Measurements from ENCODE around the gene LSM12. TPM values are rescaled to one million over a fixed set of nuclear protein-coding genes. Genes with fewer than 3 reads are reported as not detected.

LSM12 gene
- total RNA-seq, 1 experiment from 2014 or later = 52.5 TPM

DNA sequence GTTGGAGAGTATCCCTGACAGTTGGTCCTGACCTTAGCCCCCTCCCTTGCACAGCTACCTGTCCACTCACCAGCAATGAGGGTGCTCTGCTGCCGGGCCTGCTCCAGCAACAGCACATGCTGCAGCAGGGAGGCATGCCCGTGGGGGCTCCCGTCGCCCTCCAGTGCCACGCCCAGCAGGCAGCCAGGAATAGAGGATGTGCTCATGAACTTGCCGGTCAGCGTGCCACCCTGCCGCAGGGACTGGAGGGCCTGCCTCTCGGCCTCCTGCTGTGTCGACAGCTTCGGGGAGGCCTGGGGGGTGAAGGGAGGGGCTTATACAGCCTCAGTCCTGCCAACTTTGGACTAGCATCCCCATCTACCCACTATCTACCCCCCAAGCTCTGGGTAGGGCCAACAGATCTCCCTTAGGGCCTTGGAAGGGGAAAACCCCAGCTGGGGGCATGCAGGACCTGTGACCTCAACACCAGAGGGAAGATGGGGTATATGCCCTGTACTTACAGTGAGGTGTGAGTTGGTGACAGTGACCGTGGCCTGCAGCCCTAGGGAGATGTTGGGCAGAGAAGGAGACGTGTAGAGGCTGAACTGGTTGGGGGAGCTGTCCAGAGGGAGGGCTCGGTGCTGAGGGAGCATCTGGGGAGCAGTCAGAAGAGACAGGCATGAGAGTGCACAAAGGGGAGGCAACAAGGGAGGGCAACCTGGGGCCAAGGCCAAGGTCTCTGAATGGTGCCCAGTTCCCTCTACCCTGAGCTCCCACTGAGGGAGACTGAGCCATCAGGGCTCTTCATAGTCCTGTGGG, 24.9 kb upstream of the LSM12 start:
- BruUV-seq (replicated peaks) = no TSS peak
- DNase-seq (ENCODE audit: low spot score) = no peak
- Histone ChIP-seq H3K9me3 (ENCODE audit: low read depth, low read length, poor library complexity, severe bottlenecking) (no peaks in the 10 kb centered on the region), H3K4me1 (ENCODE audit: insufficient read depth, low read length, poor library complexity, severe bottlenecking) (peaks cover 36% of the 10 kb centered on the region), H3K27ac (ENCODE audit: low read depth, low read length, poor library complexity, severe bottlenecking) (no peak overlapping the region), H3K4me3 (ENCODE audit: low read depth, low read length, poor library complexity, severe bottlenecking) (no peak overlapping the region), H3K27me3 (replicated peaks; ENCODE audit: insufficient read depth, low read depth, low read length, poor library complexity) (no peaks in the 10 kb centered on the region), H3K36me3 (ENCODE audit: insufficient read depth, low read length, poor library complexity, severe bottlenecking) (peaks cover 3% of the 10 kb centered on the region)
- CTCF ChIA-PET = no interaction called here
- intact Hi-C loops (cut with micrococcal nuclease; ENCODE audit: unreplicated experiment) = no loop called here
- POLR2A ChIA-PET (ENCODE audit: low non-redundant PET) = no interaction called here
- TF ChIP-seq, protein P1, sequence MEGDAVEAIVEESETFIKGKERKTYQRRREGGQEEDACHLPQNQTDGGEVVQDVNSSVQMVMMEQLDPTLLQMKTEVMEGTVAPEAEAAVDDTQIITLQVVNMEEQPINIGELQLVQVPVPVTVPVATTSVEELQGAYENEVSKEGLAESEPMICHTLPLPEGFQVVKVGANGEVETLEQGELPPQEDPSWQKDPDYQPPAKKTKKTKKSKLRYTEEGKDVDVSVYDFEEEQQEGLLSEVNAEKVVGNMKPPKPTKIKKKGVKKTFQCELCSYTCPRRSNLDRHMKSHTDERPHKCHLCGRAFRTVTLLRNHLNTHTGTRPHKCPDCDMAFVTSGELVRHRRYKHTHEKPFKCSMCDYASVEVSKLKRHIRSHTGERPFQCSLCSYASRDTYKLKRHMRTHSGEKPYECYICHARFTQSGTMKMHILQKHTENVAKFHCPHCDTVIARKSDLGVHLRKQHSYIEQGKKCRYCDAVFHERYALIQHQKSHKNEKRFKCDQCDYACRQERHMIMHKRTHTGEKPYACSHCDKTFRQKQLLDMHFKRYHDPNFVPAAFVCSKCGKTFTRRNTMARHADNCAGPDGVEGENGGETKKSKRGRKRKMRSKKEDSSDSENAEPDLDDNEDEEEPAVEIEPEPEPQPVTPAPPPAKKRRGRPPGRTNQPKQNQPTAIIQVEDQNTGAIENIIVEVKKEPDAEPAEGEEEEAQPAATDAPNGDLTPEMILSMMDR (conservative IDR thresholded peaks at IDR 0.05; ENCODE audit: low read depth, low read length) = no peak
- TF ChIP-seq EZH2 (IDR thresholded peaks at IDR 0.05; ENCODE audit: borderline replicate concordance, low read depth, low read length, poor library complexity, severe bottlenecking) = no peak

DNA sequence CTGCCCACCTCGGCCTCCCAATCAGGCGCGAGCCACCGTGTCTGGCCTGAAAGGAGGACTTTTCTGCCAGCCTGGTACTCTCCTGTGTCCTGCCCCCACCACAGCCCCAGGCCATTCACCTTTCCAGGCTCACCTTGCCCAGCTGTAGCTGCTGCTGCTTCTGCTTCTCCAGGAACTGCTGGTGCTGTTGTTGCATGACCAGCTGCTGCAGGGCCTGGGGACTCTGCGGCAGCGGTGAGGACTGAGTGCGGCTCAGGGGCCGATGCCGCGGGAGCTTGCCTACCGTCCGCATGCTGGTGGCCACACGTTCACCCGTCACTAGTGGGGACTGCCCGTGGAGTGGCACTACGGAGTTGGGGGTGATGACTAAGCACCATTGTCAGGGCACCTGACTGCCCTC, 21.8 kb upstream of the LSM12 start:
- Histone ChIP-seq H3K36me3 (ENCODE audit: insufficient read depth, low read length, poor library complexity, severe bottlenecking) (peaks cover 6% of the 10 kb centered on the region), H3K27me3 (replicated peaks; ENCODE audit: insufficient read depth, low read depth, low read length, poor library complexity) (no peaks in the 10 kb centered on the region), H3K9me3 (ENCODE audit: low read depth, low read length, poor library complexity, severe bottlenecking) (no peaks in the 10 kb centered on the region), H3K27ac (ENCODE audit: low read depth, low read length, poor library complexity, severe bottlenecking) (no peak overlapping the region), H3K4me1 (ENCODE audit: insufficient read depth, low read length, poor library complexity, severe bottlenecking) (peaks cover 19% of the 10 kb centered on the region), H3K4me3 (ENCODE audit: low read depth, low read length, poor library complexity, severe bottlenecking) (no peak overlapping the region)
- DNase-seq (ENCODE audit: low spot score) = no peak
- POLR2A ChIA-PET (ENCODE audit: low non-redundant PET) = no interaction called here
- TF ChIP-seq, protein P1 (conservative IDR thresholded peaks at IDR 0.05; ENCODE audit: low read depth, low read length) = no peak
- no peak for TF ChIP-seq EZH2 (IDR thresholded peaks at IDR 0.05; ENCODE audit: borderline replicate concordance, low read depth, low read length, poor library complexity, severe bottlenecking)
- CTCF ChIA-PET = no interaction called here
- intact Hi-C loops (cut with micrococcal nuclease; ENCODE audit: unreplicated experiment) = no loop called here
- no TSS peak for BruUV-seq (replicated peaks)

DNA sequence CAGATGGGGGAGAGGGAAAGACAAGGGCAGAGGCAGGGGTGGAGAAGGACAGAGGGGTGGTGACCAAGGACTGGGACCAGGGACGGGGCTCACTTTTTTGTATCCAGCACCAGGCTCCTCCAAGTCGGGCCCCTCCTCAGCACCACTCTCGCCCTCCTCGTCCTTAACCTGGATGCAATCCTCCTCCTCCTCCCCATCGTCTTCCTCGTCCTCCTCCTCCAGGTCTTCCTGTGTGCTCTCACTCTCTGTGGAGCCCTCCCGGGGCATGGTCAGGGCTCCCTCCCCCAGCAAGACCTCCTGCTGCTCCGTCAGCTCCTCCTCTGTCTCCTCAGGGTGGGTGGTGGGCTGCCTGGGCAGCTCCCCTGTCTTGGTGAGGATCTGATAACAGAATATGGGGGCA, 20.8 kb upstream of the LSM12 start:
- intact Hi-C loops (cut with micrococcal nuclease; ENCODE audit: unreplicated experiment) = no loop called here
- DNase-seq (ENCODE audit: low spot score) = no peak
- CTCF ChIA-PET = interaction anchor here (0.7 kb wide), 1 partner anchor 24 kb away, joined by 3 read pairs; no protein-coding TSS in a partner anchor
- POLR2A ChIA-PET (ENCODE audit: low non-redundant PET) = no interaction called here
- Histone ChIP-seq H3K27me3 (replicated peaks; ENCODE audit: insufficient read depth, low read depth, low read length, poor library complexity) (no peaks in the 10 kb centered on the region), H3K36me3 (ENCODE audit: insufficient read depth, low read length, poor library complexity, severe bottlenecking) (peaks cover 6% of the 10 kb centered on the region), H3K9me3 (ENCODE audit: low read depth, low read length, poor library complexity, severe bottlenecking) (no peaks in the 10 kb centered on the region), H3K27ac (ENCODE audit: low read depth, low read length, poor library complexity, severe bottlenecking) (peak overlapping the region; percentile 50), H3K4me1 (ENCODE audit: insufficient read depth, low read length, poor library complexity, severe bottlenecking) (peaks cover 18% of the 10 kb centered on the region), H3K4me3 (ENCODE audit: low read depth, low read length, poor library complexity, severe bottlenecking) (no peak overlapping the region)
- BruUV-seq (replicated peaks) = no TSS peak
- TF ChIP-seq, protein P1 (conservative IDR thresholded peaks at IDR 0.05; ENCODE audit: low read depth, low read length) = no peak
- no peak for TF ChIP-seq EZH2 (IDR thresholded peaks at IDR 0.05; ENCODE audit: borderline replicate concordance, low read depth, low read length, poor library complexity, severe bottlenecking)
